ENCODE results near the gene GADD45B. TPM values are rescaled to one million over a fixed set of nuclear protein-coding genes. Genes with fewer than 3 reads are reported as not detected.

The GADD45B gene
- total and polyA plus RNA-seq, 10 of the 15 experiments (the other 5 are each of a cell fraction or from before 2014, with no cell fraction given), result 2.4 to 180 (median 91.1) TPM

DNA sequence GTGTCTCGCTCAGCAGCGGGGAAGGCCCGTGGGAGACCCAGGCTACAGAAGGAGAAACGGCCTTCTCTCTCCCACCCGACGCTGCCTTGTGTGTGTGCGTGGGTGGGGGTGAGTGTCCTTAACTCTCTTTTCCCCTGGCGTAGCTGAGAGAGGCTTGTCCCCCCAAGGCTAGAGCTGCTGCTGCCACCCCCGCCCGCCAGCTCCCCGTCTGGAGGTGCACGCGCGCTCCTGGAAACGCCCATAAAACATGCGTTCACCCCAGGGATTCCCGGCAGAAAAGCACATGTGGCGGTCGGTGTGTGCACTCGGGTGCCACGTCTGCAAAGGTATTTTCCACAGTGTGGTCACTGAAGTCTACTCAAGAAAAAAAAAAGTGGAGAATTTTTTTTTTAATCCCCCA is 36.1 kb downstream of the GADD45B start (continued):
- TF ChIP-seq ZNF622 (IDR thresholded peaks at IDR 0.05) (no peak), NR2C1 (IDR thresholded peaks at IDR 0.05) (no peak), RELA (IDR thresholded peaks at IDR 0.05; ENCODE audit: borderline replicate concordance, partially characterized antibody) (no peak), TCF3 (IDR thresholded peaks at IDR 0.05; ENCODE audit: borderline replicate concordance, insufficient read depth, low read depth, low read length) (no peak), KDM1A (IDR thresholded peaks at IDR 0.05; ENCODE audit: borderline replicate concordance) (no peak), CBX5 (IDR thresholded peaks at IDR 0.05; ENCODE audit: low read depth) (no peak), CBFB (IDR thresholded peaks at IDR 0.05; ENCODE audit: low read depth) (no peak), YY1 (IDR thresholded peaks at IDR 0.05; ENCODE audit: low read depth, low read length) (no peak), TBL1XR1 (IDR thresholded peaks at IDR 0.05; ENCODE audit: low read depth, low read length) (no peak), ZNF24 (IDR thresholded peaks at IDR 0.05) (no peak), NFYA (IDR thresholded peaks at IDR 0.05; ENCODE audit: borderline replicate concordance, low read depth, low read length) (no peak), KLF5 (IDR thresholded peaks at IDR 0.05; ENCODE audit: partially characterized antibody) (no peak), EP300 (IDR thresholded peaks at IDR 0.05; ENCODE audit: borderline replicate concordance in 1 of 2, control insufficient read depth in 1 of 2, low read depth in 2 of 2, low read length in 2 of 2) (no peak; a peak in 1 of 4 replicates), POU2F2 (IDR thresholded peaks at IDR 0.05; ENCODE audit: borderline replicate concordance, low read depth, low read length) (no peak), MEF2B (IDR thresholded peaks at IDR 0.05; ENCODE audit: partially characterized antibody, poor library complexity, severe bottlenecking) (peak; percentile 17), HDAC6 (IDR thresholded peaks at IDR 0.05; ENCODE audit: unreplicated experiment) (no peak), FOXM1 (IDR thresholded peaks at IDR 0.05; ENCODE audit: low read depth, low read length) (no peak), RBBP5 (conservative IDR thresholded peaks at IDR 0.05) (no peak), SP1 (IDR thresholded peaks at IDR 0.05; ENCODE audit: low read depth, low read length) (no peak), NR2C2 (IDR thresholded peaks at IDR 0.05; ENCODE audit: borderline replicate concordance, control insufficient read depth, insufficient read length, low read depth) (no peak), SPI1 (IDR thresholded peaks at IDR 0.05; ENCODE audit: borderline replicate concordance, insufficient read depth, low read depth, low read length) (no peak)
- TF ChIP-seq, protein P1, sequence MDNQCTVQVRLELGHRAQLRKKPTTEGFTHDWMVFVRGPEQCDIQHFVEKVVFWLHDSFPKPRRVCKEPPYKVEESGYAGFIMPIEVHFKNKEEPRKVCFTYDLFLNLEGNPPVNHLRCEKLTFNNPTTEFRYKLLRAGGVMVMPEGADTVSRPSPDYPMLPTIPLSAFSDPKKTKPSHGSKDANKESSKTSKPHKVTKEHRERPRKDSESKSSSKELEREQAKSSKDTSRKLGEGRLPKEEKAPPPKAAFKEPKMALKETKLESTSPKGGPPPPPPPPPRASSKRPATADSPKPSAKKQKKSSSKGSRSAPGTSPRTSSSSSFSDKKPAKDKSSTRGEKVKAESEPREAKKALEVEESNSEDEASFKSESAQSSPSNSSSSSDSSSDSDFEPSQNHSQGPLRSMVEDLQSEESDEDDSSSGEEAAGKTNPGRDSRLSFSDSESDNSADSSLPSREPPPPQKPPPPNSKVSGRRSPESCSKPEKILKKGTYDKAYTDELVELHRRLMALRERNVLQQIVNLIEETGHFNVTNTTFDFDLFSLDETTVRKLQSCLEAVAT (IDR thresholded peaks at IDR 0.05), result no peak
- TF ChIP-seq, protein P2, sequence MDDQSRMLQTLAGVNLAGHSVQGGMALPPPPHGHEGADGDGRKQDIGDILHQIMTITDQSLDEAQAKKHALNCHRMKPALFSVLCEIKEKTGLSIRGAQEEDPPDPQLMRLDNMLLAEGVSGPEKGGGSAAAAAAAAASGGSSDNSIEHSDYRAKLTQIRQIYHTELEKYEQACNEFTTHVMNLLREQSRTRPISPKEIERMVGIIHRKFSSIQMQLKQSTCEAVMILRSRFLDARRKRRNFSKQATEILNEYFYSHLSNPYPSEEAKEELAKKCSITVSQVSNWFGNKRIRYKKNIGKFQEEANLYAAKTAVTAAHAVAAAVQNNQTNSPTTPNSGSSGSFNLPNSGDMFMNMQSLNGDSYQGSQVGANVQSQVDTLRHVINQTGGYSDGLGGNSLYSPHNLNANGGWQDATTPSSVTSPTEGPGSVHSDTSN (IDR thresholded peaks at IDR 0.05; ENCODE audit: insufficient replicate concordance, low read depth, low read length), result no peak
- TF ChIP-seq, protein P3, sequence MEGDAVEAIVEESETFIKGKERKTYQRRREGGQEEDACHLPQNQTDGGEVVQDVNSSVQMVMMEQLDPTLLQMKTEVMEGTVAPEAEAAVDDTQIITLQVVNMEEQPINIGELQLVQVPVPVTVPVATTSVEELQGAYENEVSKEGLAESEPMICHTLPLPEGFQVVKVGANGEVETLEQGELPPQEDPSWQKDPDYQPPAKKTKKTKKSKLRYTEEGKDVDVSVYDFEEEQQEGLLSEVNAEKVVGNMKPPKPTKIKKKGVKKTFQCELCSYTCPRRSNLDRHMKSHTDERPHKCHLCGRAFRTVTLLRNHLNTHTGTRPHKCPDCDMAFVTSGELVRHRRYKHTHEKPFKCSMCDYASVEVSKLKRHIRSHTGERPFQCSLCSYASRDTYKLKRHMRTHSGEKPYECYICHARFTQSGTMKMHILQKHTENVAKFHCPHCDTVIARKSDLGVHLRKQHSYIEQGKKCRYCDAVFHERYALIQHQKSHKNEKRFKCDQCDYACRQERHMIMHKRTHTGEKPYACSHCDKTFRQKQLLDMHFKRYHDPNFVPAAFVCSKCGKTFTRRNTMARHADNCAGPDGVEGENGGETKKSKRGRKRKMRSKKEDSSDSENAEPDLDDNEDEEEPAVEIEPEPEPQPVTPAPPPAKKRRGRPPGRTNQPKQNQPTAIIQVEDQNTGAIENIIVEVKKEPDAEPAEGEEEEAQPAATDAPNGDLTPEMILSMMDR (IDR thresholded peaks at IDR 0.05 in 2 of 3, conservative IDR thresholded peaks at IDR 0.05 in 1 of 3; ENCODE audit: control insufficient read depth in 2 of 3, extremely low read depth in 1 of 3, insufficient read depth in 1 of 3, low read depth in 3 of 3, low read length in 3 of 3), result no peak
- TF ChIP-seq, protein P4, sequence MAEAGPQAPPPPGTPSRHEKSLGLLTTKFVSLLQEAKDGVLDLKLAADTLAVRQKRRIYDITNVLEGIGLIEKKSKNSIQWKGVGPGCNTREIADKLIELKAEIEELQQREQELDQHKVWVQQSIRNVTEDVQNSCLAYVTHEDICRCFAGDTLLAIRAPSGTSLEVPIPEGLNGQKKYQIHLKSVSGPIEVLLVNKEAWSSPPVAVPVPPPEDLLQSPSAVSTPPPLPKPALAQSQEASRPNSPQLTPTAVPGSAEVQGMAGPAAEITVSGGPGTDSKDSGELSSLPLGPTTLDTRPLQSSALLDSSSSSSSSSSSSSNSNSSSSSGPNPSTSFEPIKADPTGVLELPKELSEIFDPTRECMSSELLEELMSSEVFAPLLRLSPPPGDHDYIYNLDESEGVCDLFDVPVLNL (IDR thresholded peaks at IDR 0.05; ENCODE audit: low read depth, low read length), result no peak
- TF ChIP-seq, protein P5, sequence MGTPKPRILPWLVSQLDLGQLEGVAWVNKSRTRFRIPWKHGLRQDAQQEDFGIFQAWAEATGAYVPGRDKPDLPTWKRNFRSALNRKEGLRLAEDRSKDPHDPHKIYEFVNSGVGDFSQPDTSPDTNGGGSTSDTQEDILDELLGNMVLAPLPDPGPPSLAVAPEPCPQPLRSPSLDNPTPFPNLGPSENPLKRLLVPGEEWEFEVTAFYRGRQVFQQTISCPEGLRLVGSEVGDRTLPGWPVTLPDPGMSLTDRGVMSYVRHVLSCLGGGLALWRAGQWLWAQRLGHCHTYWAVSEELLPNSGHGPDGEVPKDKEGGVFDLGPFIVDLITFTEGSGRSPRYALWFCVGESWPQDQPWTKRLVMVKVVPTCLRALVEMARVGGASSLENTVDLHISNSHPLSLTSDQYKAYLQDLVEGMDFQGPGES (IDR thresholded peaks at IDR 0.05), result no peak
